ENCODE results near the gene PDS5B.
"Not testable (repeated sequence)": the region's sequence is repeated elsewhere in the genome, so short reads cannot be mapped to it uniquely, and the experiment has no call there.

PDS5B gene

DNA sequence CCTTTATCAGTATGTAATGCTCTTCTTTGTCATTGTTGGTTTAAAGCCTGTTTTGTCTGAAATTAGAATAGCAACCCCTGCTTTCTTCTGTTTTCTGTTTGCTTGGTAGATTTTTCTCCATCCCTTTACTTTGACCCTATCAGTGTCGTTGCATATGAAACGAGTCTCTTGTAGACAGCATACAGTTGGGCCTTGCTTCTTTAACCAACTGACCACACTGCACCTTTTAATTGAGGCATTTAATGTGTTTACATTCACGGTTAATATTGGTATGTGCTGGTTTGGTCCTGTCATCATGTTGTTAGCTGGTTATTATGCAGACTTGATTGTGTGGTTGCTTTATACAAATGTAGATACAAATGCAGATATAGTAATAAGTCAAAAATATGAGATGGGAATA lies 71.1 kb downstream of the PDS5B start:
- no peak for DNase-seq

DNA sequence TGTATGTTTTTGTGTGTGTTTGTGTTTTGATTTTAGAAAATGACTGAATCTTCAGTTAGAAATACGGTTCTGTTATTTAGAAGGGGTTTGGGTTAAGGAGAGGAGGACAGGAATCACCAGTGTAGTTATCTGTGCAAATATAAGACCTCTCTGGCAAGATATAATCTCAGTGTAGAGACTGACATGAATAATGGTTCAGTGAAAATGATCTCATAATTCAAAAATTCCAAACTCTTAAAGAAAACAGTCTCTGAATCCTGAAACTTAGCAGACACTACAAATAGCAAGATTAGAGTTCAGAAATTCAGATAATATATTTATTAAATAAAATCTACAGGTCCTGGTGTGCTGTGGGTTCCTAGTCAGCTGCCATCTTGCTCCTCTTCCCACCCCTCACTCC lies 73.5 kb downstream of the PDS5B start:
- DNase-seq: no peak

DNA sequence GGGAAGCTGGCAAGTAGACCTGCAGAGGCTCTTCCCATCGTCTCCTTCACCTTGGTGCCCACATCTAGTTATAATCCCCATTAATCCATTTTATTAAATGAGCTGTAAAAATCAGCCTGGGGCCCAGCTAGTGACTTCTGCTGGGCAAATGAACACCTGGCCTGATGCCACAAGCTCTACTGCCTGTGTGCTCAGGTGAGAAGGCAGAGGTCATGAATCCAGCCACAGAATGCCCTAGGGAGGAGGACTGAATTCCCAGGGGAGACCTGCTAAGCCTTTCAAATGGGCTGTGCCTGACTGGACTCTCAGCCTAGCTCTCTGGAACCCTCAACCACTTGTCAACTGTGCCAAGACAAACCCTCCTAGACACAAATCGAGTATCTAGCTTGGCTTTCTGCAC lies 74.0 kb downstream of the PDS5B start:
- no peak for DNase-seq

DNA sequence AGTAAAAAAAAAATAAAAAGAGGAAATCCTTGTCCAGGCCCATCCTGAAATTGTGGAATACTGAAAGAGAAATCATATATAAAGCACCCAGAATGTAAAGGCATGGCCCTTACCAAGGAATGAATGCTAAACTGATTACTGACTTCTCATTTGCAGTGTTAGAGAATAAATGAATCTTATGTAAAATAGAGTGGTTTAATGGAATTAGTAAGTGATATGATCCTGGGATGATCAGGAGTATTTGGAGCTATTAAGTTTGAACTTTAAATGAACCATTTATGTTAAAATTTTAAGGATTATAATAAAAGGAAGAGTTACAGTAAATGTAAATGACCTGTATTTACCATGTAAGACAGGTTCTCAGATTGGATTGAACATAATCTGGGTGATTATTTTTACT lies 75.4 kb downstream of the PDS5B start:
- DNase-seq: no peak

- no peak for DNase-seq
Observed at GRCh38 chr13:32663660-32664059, 77.4 kb downstream of the PDS5B start.

GRCh38 chr13:32666990-32667571 lies 80.8 kb downstream of the PDS5B start:
- no peak for DNase-seq

DNA sequence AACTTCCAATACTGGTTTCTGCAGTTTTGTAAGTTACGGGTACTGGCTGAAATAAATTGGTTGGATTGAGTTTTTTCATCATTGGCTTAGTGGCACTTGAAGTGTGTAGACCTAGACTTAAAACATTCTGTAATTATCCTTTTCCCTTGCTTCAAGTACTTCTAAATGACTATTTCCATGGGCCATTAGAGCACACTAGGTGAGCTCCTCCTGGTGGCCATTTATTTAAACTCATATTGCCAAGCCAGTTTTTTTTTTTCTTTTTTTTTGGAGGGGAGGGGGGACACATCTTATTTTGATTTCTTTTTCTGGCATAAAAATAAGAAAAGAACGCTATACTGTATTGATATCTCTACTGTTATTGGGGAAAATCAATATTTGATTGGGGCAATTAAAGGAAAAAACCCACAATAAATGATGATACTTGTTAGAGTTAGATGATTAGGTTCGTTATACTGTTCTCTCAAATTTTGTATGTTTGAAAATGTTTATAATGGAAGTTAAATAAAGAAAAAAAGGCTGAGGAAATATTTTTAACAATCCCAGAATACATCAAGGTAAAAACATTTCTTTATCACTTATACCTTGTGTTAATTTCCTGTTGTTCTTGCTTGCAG lies 82.9 kb downstream of the PDS5B start:
- peak; percentile 29 for DNase-seq

GRCh38 chr13:32674503-32674902 lies 88.3 kb downstream of the PDS5B start:
- DNase-seq: no peak

DNA sequence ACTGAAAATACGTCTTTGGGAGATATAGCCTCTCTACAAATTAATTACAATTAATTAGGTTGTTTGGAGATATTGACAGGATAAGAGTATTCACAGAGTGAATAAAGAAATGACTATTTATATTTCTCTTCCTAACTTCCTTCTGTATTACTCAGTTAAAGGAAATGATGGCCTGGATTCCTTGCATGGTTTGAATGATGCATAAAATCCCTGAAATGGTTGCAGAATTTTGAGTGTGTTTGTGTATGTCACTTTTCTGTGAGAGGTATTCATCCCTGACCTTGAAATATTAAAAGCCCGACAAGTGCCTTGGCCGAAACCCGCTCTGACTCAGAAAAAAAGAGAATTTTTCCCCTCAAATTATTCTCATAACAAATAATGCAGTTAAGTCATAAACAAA lies 90.0 kb downstream of the PDS5B start:
- no peak for DNase-seq

GRCh38 chr13:32682130-32682529 lies 95.9 kb downstream of the PDS5B start:
- DNase-seq: no peak

DNA sequence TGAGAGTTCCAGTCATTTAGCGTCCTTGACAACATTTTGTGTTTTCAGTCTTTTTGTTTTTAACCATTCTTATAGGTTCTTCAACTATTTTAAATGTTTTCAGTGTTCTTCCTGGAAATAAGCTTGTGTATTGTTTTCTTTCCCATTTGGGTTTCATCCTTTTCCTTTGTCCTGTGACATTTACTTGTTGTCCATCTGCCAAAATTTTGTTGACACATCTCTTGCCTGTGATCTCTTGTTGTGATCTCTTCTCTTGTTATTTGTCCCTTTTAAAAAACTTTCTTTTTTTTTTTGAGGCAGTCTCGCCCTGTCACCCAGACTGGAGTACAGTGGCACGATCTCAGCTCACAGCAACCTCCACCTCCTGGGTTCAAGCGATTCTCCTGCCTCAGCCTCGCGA lies 96.5 kb downstream of the PDS5B start:
- DNase-seq: no peak

- DNase-seq: no peak
Observed at GRCh38 chr13:32687275-32687674, 101.0 kb downstream of the PDS5B start.

- no peak for DNase-seq
Observed at GRCh38 chr13:32695602-32696250, 109.5 kb downstream of the PDS5B start.

DNA sequence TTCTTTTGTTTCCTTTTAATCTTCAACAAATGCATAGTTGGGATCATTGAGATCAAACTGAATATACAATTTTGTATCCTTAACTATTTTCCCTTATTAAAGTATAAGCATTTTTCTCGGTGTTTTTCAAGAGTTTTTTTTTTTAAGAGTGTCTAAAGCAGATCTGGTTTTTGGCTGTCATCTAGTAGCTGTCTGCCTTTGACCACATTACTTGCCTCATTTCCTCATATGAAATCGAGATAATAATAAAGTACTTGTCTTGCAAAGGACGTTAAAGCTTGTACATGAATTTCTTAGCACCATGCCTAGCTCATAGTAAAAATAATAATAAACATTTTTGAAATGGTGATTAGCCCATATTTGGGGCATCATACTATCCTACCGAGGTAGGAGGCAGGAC lies 121.2 kb downstream of the PDS5B start:
- no peak for DNase-seq

DNA sequence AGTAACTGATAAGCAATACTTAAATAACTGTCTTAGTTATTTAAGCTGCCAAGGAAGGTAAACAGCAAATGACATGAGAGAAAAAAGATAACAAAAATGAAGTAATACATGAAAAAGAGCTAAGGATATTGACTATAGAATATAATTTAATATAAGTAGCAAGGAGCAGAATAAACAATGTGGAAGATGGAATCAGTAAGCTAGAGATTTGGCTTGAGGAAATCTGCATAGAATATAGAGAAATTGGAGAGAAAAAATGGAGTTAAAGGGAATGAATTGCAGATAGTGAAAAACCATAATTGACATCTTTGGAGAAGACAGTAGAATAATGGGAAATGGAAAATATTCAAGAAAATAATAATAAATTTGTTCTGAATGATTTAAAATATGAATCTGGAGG lies 127.1 kb downstream of the PDS5B start:
- no peak for DNase-seq

- DNase-seq: not testable (repeated sequence)
Observed at GRCh38 chr13:32716201-32716600, 129.9 kb downstream of the PDS5B start.

DNA sequence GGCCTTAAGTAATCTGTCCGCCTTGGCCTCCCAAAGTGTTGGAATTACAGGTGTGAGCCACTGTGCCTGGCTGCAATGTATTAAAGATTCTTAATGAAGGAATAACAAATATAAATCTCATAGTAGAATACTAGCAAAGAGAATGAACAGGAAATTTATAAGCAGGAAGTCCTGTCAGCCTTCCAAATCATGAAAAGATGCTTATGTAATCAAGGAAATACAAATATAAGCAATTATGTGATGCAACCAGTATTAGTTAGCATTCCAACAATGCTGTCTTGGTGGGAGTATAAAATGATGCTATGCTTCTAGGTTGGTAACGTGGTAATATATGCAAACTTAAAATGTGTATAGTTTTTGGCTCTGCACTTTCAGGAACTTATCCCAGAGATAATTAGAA lies 133.8 kb downstream of the PDS5B start:
- DNase-seq: no peak

DNA sequence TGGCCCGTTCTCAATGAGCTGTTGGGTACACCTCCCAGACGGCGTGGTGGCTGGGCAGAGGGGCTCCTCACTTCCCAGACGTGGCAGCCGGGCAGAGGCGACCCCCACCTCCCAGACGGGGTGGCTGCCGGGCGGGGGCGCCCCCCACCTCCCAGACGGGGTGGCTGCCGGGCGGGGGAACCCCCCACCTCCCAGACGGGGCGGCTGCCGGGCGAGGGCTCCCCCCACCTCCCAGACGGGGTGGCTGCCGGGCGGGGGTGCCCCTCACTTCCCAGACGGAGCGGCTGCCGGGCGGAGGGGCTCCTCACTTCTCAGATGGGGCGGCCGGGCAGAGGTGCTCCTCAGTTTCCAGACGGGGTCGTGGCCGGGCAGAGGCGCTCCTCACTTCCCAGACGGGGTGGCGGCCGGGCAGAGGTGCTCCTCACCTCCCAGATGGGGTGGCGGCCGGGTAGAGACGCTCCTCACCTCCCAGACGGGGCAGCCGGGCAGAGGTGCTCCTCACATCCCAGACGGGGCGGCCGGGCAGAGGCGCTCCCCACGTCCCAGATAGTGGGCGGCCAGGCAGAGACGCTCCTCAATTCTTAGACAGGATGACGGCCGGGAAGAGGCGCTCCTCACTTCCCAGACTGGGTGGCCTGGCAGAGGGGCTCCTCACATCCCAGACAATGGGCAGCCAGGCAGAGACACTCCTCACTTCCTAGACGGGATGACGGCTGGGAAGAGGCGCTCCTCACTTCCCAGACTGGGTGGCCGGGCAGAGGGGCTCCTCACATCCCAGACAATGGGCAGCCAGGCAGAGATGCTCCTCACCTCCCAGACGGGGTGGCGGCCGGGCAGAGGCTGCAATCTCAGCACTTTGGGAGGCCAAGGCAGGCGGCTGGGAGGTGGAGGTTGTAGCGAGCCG lies 135.1 kb downstream of the PDS5B start:
- not testable (repeated sequence) for DNase-seq

GRCh38 chr13:32722340-32722739 lies 136.1 kb downstream of the PDS5B start:
- no peak for DNase-seq

DNA sequence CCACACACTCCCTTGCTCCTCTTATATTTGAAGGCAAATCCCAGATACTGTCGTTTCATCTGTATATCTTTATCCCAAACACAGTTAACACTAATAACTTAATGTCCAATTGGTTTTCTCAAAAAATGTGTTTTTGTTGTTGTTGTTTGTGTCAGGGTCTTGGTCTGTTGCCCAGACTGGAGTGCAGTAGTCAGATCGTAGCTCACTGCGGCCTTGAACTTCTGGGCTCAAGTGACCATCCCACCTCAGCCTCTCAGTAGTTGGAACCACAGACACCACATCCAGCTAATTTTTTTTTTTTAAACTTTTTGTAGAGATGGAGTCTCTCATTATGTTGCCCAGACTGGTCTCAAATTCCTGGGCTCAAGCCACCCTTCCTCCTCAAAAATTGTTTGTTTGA lies 137.7 kb downstream of the PDS5B start:
- DNase-seq: no peak

GRCh38 chr13:32726374-32727037 lies 140.3 kb downstream of the PDS5B start:
- DNase-seq: no peak

DNA sequence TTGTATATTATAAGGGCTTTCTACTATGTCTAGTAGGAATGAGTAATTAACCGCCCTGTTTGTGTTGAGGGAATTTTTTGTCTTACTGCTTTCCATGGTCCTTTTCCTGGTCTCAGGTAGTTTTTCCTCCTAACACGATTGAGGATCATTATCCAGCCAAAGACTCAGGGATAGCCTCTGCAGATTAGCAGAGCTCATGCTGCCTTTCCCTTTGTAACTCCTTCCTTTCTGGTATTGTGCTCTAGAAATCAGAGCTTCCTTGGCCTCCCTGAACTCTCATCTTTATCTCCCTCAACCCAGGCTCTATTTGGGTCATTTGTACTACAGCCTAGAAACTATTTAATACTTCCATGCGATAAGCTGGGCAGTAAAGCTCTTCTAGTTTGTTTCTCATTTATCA lies 142.1 kb downstream of the PDS5B start:
- no peak for DNase-seq

DNA sequence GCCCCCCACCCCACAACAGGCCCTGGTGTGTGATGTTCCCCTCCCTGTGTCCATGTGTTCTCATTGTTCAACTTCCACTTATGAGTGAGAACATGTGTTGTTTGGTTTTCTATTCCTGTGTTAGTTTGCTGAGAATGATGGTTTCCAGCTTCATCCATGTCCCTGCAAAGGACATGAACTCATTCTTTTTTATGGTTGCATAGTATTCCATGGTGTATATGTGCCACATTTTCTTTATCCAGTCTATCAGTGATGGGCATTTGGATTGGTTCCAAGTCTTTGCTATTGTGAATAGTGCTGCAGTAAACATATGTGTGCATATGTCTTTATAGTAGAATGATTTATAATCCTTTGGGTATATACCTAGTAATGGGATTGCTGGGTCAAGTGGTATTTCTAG lies 142.8 kb downstream of the PDS5B start:
- DNase-seq: not testable (repeated sequence)
